Lower leg skin (tissue), 3 donors: Measurements from ENCODE around the gene POPDC2.

ENCODE experiments used
- CTCF ChIP-seq, 3 donors: fragments of 450-650 bp; IDR thresholded peaks; one replicate each; pipeline ENCODE4 v1.5.1; 2016; ENCODE audit warnings: antibody characterized with exemption in 3 of 3, mild to moderate bottlenecking in 3 of 3, moderate library complexity in 2 of 3
- POLR2A ChIP-seq, 2 donors: fragments of 450-650 bp; IDR thresholded peaks; one replicate each; pipeline ENCODE4 v1.6.1; 2016 to 2017; ENCODE audit warnings: antibody characterized with exemption in 2 of 2, mild to moderate bottlenecking in 1 of 2, moderate library complexity in 1 of 2

DNA sequence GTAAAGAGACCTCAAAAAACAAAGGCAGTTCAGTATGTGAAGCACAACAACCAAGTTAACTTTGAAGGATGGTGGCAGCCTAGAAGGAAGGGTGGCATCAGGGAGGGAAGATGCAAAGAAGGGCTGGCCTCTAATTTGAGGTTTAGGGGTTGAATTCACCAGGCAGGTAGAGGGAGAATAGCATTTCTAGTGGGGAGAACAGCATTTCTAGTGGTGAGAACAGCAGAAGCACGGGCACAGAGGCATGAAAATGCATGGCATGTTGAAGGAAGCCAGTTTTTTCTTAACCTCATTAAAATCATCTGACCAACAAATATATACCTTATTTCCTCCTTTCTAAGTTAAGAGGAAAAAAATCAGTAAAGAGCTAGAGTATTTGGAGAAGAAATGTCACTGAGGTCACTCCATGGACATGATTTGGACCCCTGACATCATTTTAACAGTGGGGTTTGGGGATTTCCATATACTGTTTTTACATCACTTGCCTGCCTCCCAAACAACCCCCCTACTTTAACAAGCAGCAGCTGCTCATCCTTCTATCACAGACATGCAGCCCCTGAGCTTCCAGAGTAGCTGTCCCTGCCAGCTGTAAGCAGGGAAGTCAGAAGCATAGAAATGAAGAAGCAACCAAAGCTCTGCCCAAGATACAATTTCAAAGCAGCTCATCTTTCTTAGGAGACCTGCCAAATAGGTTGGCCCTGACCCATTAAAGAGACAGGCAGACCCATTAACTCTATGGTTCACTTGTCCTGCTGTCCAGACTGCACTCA is 2.4 kb upstream of the POPDC2 start:
- TF ChIP-seq CTCF (IDR thresholded peaks at IDR 0.05) (no peak), POLR2A (IDR thresholded peaks at IDR 0.05) (no peak)
